ENCODE measurements around the gene LRRIQ4.

Gene LRRIQ4

GRCh38 chr3:169861871-169862270 is 49.2 kb downstream of the LRRIQ4 start:
- no peak for DNase-seq

GRCh38 chr3:169863458-169863899 is 50.8 kb downstream of the LRRIQ4 start:
- peak; percentile 89 for DNase-seq

GRCh38 chr3:169864270-169864669 is 51.6 kb downstream of the LRRIQ4 start:
- DNase-seq = no peak

GRCh38 chr3:169865176-169865767 is 52.6 kb downstream of the LRRIQ4 start:
- DNase-seq = no peak

- DNase-seq = no peak
Measured at GRCh38 chr3:169867584-169868210, 55.0 kb downstream of the LRRIQ4 start.

DNA sequence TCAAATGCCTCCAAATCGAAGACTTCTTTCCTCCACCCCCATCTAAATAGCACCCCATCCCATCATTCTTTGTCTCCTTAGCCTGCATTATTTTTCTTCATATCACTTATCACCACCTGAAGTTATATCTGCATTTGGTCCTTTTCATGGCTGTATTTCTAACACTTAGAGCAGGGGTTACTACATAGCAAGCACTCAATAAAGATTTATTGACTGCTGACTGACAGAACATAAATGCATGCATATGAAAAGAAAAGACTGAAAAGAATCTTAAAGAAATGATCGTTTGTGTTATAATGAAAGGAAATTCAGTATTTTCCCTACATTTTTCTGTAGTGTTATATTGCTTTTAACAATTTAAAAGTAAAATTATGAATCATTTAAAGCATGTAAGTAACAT is 55.7 kb downstream of the LRRIQ4 start:
- DNase-seq = no peak

DNA sequence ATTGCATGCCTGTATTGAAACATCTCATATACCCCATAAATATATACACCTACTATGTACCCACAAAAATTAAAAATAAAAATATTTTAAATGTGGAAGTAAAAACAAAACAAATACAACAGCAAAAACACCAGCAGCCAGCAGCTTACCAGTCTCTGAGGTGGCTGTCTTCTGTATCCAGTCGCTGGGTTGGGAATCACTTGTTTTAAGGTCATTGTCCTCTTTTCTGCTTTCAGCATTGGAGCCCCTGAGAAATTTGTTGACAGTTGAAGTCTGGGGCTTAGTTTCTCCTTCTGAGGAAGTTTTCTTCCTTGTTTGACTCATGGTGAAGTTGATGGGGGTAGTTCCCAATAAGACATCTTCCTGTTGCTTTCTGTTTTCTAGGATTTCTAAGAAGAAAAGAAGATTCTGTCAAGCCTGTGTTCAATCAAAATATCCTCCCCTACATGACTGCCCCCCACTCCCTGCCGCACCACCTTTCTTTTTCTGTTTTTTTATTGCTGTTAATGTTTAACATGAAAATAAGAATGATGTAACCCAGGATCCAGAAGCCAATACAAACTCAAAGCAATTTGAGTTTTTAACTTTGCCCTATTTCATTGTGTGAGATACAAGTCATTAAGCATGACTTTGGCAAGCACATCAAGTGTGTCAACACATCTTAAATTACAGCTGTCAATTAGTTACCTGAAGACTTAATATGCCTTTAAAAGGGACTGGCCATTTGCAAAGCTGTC is 57.0 kb downstream of the LRRIQ4 start, which contains the start of gene LRRC31:
LRRC31 (minus strand) TSS at position 452 of the 737 bp plus-strand sequence; CDS start at position 324, 128 bp downstream.
- DNase-seq = no peak

DNA sequence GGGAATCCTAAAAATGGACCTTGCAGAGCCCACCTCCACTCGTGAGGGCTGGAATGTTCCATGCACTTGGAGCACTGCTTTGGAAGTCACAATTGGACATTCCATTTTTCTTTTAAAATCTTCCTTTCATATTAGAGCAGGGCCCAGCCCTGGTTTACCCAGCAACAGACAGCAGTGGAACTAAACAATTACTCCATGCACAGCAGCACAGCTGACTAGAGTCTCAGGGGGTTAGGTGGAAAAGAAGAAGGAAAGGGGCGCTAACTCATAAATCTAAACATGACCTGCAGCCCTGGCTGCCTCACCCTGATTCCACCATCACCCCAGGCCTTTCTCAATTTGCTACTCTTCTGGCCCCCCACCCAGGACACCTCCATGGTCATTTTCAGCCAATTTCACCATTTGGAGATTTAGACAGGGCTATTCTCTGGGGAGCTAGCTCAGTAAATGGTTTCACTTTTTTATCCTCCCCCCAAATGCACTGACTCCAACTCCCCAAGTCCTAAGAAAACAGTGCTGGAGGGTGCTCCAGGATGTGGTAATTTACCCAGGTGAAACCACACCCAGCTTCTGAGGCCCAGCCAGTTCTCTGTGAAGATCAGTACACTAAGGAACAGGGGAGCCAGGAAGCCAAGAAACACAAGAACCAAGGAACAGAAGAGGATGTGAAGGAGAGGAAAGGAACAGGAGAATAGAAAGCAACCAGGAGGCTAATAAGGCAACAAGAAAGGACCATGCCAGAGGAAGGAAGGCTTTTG is 58.6 kb downstream of the LRRIQ4 start:
- no peak for DNase-seq

GRCh38 chr3:169879013-169879557 is 66.4 kb downstream of the LRRIQ4 start:
- DNase-seq = no peak

DNA sequence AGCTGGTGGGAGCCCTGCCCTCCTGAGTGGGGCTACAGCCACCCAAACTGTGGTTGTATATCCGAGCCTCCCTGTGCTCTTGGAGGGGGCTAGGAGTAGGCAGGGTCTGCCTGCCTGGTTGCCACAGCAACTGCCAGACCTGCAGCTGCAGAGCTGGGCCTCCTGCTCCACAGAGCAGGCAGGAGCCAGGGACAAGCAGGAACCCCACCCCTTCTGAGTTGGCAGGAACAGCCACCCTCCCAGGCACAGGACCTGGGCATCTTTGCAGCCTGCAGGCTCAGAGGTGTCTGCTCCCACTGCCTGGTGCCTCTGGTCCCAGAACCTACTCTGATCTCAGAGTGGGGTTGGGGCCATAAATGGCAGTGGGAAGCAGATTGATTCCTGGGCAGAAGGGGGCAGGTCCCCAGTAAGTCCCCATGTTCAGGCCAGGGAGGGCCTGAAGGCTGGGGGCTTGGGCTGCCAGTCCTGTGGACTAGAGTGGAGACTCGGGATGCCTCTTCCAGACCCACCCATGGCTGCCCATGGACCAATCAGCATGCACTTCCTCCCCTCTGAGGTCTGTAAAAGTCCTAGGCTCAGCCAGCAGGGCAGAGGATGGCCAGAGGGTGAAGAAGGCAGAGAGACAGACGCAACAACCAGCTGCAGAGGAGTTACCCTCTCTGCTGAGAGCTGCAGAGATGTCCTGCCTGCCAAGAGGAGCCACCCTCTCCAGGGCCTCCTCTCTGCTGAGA is 67.3 kb downstream of the LRRIQ4 start:
- DNase-seq = no peak

GRCh38 chr3:169880576-169881250 is 68.0 kb downstream of the LRRIQ4 start:
- DNase-seq = no peak

DNA sequence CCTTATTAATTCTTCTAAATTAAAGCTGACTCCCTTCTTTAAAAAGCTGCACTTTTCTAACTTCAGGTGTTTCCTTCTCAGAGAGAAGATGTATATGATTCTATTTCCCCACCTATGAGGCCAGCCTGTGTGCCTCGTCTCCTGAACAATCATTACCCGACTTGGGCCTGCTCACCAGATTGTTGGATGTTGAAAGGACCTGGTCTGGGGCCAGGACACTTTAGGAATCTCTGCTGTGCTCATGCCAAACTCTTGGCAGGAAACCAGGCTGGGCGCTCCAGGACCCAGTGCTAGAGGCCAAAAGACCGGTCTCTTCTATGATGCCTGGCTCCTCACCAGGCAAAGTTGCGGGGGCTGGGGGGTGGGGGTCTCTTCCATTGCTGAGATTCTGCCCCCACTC is 74.0 kb downstream of the LRRIQ4 start:
- DNase-seq = no peak

Measured in RPMI8226 (cell line).